HG03039 (cell line): ENCODE results near the gene AAK1.
"Not testable (repeated sequence)": the region's sequence is repeated elsewhere in the genome, so short reads cannot be mapped to it uniquely, and the experiment has no call there.

ENCODE experiments used
- ATAC-seq: cut with Tn5 transposase; IDR thresholded peaks from one replicate; pipeline ENCODE4 v1.9.1; 2021; ENCODE audit warnings: mild to moderate bottlenecking, moderate library complexity; ENCODE audit not compliant: unreplicated experiment

Gene AAK1

GRCh38 chr2:69628325-69629021 lies 15.1 kb downstream of the AAK1 start:
- ATAC-seq: no peak

GRCh38 chr2:69625078-69625795 lies 18.3 kb downstream of the AAK1 start:
- no peak for ATAC-seq

- no peak for ATAC-seq
Observed at GRCh38 chr2:69624611-69625010, 18.9 kb downstream of the AAK1 start.

DNA sequence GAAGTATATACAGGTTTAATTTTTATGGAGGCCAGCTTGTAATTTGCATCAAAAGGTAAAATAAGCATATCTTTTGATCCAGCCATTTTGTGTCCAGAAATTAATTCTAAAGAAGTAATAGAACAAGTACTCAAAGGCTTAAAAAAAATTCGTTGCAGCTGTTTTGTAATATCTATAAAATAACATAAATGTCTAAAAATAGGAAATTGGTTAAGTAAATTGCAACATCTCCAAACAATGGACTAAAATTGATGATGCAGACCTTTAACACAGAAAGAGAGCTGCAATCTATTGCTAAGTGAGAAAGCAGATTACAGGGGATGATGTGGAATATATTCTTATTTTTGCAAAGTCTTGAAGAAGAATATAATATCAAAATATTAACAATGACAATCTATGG lies 19.4 kb downstream of the AAK1 start:
- ATAC-seq: no peak

DNA sequence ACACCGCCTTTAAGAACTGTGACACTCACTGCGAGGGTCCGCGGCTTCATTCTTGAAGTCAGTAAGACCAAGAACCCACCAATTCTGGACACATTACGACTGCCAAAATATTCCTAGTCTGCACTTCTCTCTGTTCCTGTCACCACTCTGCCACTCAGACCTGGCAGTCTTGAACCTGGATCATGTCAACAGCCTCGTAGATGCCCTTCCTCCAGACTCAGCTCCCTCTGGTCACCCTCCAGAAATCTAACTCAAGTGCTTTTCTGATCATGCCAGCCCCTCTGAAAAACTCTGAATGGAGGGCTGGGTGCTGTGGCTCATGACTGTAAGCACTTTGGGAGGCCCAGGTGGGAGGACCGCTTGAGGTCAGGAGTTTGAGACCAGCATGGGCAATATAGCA lies 20.3 kb downstream of the AAK1 start:
- ATAC-seq: no peak

DNA sequence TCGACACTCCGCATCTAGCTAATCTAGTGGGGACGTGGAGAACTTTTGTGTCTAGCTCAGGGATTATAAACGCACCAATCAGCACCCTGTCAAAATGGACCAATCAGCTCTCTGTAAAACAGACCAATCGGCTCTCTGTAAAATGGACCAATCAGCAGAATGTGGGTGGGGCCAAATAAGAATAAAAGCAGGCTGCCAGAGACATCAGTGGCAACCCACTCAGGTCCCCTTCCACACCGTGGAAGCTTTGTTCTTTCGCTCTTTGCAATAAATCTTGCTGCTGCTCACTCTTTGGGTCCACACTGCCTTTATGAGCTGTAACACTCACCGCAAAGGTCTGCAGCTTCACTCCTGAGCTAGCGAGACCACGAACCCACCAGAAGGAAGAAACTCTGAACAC lies 20.7 kb downstream of the AAK1 start:
- ATAC-seq: not testable (repeated sequence)

DNA sequence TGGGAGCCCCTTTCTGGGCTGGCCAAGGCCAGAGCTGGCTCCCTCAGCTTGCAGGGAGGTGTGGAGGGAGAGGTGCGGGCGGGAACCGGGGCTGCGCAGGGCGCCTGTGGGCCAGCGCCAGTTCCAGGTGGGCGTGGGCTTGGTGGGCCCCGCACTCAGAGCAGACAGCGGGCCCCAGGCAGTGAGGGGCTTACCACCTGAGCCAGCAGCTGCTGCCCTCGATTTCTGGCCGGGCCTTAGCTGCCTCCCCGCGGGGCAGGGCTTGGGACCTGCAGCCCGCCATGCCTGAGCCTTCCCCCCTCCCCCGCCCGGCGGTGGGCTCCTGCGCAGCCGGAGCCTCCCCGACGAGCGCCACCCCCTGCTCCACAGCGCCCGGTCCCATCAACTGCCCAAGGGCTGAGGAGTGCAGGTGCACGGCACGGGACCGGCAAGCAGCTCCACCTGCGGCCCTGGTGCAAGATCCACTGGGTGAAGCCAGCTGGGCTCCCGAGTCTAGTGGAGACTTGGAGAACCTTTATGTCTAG lies 21.5 kb downstream of the AAK1 start:
- not testable (repeated sequence) for ATAC-seq

DNA sequence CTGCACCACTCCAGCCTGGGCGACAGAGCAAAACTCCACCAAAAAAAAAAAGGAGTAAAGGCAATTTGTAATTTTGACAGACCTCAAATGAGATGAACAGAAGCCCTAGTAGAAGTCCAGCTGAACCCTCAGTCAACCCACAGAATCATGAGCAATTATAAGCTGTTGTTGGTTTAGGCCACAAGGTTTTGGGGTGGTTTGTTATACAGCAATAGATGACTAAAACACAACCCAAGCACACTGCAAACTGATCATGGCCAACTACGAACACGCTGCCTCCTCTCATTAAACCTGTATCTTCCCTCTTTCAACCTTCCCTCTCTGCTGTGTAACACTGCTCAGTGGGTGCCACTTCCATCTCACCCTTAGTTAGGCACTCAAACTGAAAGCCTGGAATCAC lies 22.1 kb downstream of the AAK1 start:
- no peak for ATAC-seq

GRCh38 chr2:69620870-69621269 lies 22.7 kb downstream of the AAK1 start:
- ATAC-seq: no peak

DNA sequence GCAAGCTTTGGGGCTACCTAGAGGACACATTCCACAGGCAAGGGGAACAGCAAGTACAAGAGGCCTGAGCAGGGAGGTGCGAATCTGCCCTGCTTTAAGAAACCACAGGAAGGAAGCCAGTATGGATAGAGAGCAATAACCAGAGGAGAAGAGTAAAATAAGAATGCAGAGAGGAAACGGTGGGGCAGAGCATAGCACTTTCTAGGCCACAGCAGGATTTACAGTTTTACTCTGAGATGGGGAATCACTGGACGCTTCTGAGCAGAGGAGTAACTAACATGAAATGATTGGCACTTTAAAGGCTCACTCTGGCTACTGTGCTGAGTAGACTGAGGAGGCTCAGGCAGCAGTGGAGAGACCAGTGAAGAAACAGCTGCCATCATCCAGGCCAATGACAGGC lies 23.8 kb downstream of the AAK1 start:
- ATAC-seq: no peak

GRCh38 chr2:69618362-69618761 lies 25.2 kb downstream of the AAK1 start:
- ATAC-seq: no peak

GRCh38 chr2:69617744-69618143 lies 25.8 kb downstream of the AAK1 start:
- ATAC-seq: no peak

DNA sequence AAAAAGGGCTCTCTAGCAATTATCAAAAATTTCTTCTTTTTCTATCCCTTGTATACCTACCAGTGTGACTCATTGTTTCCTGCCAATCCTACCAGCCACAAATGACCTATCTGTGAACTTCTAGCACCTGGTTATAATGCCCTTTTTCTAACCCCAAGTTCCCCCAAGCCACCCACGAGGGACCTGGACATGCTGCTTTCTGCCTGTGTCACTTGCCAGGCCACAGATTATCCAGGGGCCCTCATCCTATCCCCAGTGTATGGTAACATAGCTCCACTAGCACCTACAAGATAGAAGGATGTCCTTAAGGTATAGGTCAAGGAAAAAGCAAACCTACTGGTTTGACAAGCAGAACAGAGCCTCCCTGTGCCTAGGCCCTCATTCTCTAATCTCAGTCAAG lies 26.8 kb downstream of the AAK1 start:
- ATAC-seq: no peak

DNA sequence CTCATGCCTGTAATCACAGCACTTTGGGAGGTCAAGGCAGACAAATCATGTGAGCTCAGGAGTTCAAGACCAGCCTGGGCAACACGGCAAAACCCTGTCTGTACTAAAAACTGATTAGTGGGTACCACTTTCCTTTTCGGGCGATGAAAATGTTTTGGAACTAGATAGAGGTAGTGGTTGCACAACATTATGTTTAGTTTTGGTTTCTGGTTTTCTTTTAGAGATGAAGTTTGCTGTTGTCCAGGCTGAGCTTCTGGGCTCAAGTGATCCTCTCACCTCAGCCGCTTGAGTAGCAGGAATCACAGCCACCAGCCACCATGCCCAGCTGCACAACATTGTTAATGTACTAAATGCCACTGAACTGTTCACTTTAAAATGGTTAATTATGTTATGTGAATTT lies 27.6 kb downstream of the AAK1 start:
- no peak for ATAC-seq

DNA sequence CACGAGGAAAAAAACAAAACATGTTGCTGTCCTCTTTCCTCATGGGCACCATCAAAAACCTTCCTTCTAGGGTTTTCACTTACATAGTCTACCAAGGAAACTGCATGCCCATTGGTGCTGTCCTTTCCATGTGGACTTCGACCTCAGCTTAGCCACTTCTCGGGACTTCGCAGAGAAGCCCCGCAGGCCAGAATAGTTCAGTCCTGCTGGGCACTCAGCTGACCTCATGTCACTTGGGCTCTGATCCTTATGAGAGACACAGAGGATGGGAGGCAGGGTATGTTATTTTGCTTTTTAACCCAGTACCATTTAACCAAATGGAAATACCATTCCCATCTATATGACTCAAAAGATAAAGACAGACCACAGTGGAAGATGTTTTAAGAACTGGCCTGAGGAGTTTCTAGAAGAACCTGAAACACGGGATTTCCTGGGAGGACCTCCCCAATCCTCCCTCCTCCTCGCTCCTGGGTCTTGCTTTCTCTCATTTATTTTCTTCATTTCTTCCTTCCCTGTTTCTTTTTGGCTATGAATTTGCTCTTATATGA lies 28.4 kb downstream of the AAK1 start:
- ATAC-seq: no peak

DNA sequence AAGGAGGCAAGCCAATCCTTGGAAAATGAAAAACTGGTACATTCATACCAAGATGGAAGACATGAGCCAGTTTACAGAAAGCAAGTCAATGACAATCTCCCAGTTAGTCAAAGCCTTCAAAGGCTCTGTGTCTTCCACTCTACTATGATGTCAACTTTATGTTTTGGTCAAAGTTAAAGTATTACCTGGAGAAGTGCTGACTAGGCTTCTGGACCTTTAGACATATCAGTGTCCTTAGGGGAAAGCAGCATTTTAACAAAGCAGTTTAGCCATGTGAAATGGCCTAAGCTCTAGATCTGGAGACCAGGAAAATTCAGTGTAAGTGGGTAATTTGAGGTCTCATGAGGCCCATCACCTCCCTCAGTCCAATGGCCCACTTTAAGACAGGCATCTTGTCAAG lies 30.8 kb downstream of the AAK1 start:
- no peak for ATAC-seq

GRCh38 chr2:69612200-69612599 lies 31.3 kb downstream of the AAK1 start:
- no peak for ATAC-seq

GRCh38 chr2:69608109-69608508 lies 35.4 kb downstream of the AAK1 start:
- ATAC-seq: no peak

DNA sequence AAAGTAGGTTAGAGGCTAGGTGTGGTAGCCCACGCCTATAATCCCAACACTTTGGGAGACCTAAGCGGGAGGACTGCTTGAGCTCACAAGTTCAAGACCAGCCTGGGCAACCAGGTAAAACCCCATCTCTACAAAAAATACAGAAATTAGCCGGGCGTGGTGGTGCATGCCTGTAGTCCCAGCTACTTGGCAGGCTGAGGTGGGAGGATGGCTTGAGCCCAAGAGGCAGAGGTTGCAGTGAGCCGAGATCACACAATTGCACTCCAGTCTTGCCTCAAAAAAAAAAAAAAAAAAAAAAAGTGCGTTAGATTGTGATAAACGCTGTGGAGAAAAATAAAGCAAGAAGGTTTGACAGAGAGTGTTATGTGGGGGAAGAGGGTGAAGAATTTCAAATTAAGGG lies 36.8 kb downstream of the AAK1 start:
- ATAC-seq: not testable (repeated sequence)

DNA sequence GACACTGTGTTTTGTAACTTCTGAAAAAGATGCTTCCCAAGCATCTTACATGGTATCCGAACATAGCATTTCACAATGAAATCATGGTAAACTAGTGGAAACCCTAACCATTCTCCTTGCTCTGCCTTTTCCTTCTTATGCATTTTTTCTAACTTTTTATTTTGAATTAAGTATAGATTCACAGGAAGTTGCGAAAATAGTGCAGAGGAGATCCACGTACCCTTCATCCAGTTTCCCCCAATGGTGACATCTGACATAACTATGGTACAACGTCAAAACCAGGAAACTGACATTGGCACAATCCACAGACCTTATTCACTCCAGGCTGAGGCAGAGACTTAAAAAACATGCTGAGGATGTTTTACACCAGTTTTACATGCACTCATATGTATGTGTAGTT lies 38.3 kb downstream of the AAK1 start:
- no peak for ATAC-seq

DNA sequence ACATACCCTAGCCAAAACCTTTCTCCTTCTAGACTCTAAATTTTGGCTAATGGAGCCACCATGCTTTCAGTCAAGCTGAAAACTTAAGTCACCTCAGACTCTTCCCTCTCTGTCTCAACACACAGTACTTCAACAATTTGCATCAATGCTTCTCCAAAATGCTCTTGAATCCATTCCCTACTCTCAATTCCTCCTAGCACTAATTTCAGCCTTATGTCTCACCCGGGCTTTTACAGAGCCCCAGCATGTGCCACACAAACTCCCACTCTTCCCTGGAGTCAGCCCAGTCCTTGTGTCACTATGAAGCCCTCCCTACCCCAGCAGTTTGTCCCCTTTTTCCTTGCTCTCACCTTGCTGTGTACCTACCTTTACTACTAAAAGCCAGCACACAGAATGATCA lies 38.7 kb downstream of the AAK1 start:
- no peak for ATAC-seq

DNA sequence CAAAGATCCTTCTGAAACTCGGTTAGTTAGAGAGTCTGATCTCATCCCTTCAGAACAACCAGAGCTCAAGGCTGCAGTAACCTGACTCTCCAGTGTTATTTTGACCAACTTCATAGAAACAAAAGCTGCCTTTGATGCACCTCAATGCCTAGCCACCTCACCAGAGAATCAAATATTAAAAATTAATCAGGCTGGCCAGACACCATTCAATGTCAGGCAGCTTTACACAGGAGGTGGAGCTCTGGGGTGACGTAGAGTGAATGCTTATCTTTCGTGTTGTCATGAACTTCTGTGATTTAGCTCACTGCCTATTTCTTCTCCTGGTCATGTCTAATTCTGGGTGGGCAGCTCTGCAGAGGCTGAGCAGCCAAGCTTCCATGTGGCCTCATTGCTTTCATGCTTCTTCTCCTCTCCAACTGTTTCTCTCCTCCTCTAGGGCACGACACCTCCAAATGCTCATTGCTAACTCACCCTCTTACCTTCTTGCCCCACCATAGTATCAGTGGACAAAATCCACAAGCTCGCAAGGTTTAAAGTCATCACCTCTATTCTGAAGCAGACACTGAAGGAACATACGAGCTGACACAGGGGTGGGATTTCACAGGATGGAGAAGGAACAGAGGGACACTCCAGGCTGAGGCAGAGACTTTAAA lies 39.4 kb downstream of the AAK1 start:
- ATAC-seq: no peak
